ENCODE measurements around the gene TSPAN14.

TSPAN14 gene

GRCh38 chr10:80466724-80467326 lies 12.7 kb downstream of the TSPAN14 start:
- Histone ChIP-seq H4K20me1 (ENCODE audit: insufficient read depth, low read length, poor library complexity, severe bottlenecking) (peaks cover 8% of the 10 kb centered on the region), H3F3A (ENCODE audit: low read depth) (no peaks in the 10 kb centered on the region), H3K36me3 (ENCODE audit: insufficient read depth, low read length) (peaks cover 3% of the 10 kb centered on the region; the same call in 1 of the 2 replicates), H3K9me3 (ENCODE audit: insufficient read depth, low read depth, low read length) (no peaks in the 10 kb centered on the region), H3K79me2 (ENCODE audit: insufficient read depth, low read length) (peaks cover 97% of the 10 kb centered on the region), H3K4me1 (ENCODE audit: insufficient read depth, low read length, poor library complexity, severe bottlenecking) (peaks cover 68% of the 10 kb centered on the region), H3K4me3 (ENCODE audit: low read length, poor library complexity, severe bottlenecking) (no peak overlapping the region), H3K27me3 (ENCODE audit: insufficient read depth, low read length, poor library complexity, severe bottlenecking) (no peaks in the 10 kb centered on the region), H3K9ac (ENCODE audit: low read depth, low read length, poor library complexity, severe bottlenecking) (peak overlapping the region; percentile 61), H2AFZ (ENCODE audit: low read length) (no peak overlapping the region), H3K9me2 (replicated peaks; ENCODE audit: low read depth, low read length) (no peaks in the 10 kb centered on the region), H3K4me2 (ENCODE audit: low read depth, low read length, poor library complexity, severe bottlenecking) (peak overlapping the region; percentile 54)
- TF ChIP-seq EZH2phosphoT487 (IDR thresholded peaks at IDR 0.05; ENCODE audit: borderline replicate concordance) (no peak), CTCF (conservative IDR thresholded peaks at IDR 0.05; ENCODE audit: low read length) (no peak)

- no peaks in the 10 kb centered on the region for H3K9me3 ChIP-seq (ENCODE audit: insufficient read depth, low read depth, low read length)
- H3K4me1 ChIP-seq (ENCODE audit: insufficient read depth, low read length, poor library complexity, severe bottlenecking): peaks cover 60% of the 10 kb centered on the region
- H3K79me2 ChIP-seq (ENCODE audit: insufficient read depth, low read length): peaks cover 97% of the 10 kb centered on the region
- H3K9ac ChIP-seq (ENCODE audit: low read depth, low read length, poor library complexity, severe bottlenecking): peak overlapping the region; percentile 56
- no peaks in the 10 kb centered on the region for H3F3A ChIP-seq (ENCODE audit: low read depth)
- H4K20me1 ChIP-seq (ENCODE audit: insufficient read depth, low read length, poor library complexity, severe bottlenecking): peaks cover 8% of the 10 kb centered on the region
- no peaks in the 10 kb centered on the region for H3K9me2 ChIP-seq (replicated peaks; ENCODE audit: low read depth, low read length)
- peak overlapping the region; percentile 64 for H3K4me2 ChIP-seq (ENCODE audit: low read depth, low read length, poor library complexity, severe bottlenecking)
- no peaks in the 10 kb centered on the region for H3K27me3 ChIP-seq (ENCODE audit: insufficient read depth, low read length, poor library complexity, severe bottlenecking)
- TF ChIP-seq CTCF (conservative IDR thresholded peaks at IDR 0.05; ENCODE audit: low read length) (no peak), EZH2phosphoT487 (IDR thresholded peaks at IDR 0.05; ENCODE audit: borderline replicate concordance) (no peak)
- peak overlapping the region; percentile 24; the same call in 1 of the 2 replicates for H2AFZ ChIP-seq (ENCODE audit: low read length)
- H3K36me3 ChIP-seq (ENCODE audit: insufficient read depth, low read length): peaks cover 3% of the 10 kb centered on the region; the same call in 1 of the 2 replicates
- H3K4me3 ChIP-seq (ENCODE audit: low read length, poor library complexity, severe bottlenecking): peak overlapping the region; percentile 45
Observed at GRCh38 chr10:80468002-80468401, 13.9 kb downstream of the TSPAN14 start.

- Histone ChIP-seq H3K27me3 (ENCODE audit: insufficient read depth, low read length, poor library complexity, severe bottlenecking) (no peaks in the 10 kb centered on the region), H3K9me2 (replicated peaks; ENCODE audit: low read depth, low read length) (no peaks in the 10 kb centered on the region), H3K9ac (ENCODE audit: low read depth, low read length, poor library complexity, severe bottlenecking) (peak overlapping the region; percentile 56), H3K9me3 (ENCODE audit: insufficient read depth, low read depth, low read length) (no peaks in the 10 kb centered on the region), H4K20me1 (ENCODE audit: insufficient read depth, low read length, poor library complexity, severe bottlenecking) (peaks cover 8% of the 10 kb centered on the region), H3K36me3 (ENCODE audit: insufficient read depth, low read length) (peaks cover 3% of the 10 kb centered on the region; the same call in 1 of the 2 replicates), H3K79me2 (ENCODE audit: insufficient read depth, low read length) (peaks cover 96% of the 10 kb centered on the region), H3K4me3 (ENCODE audit: low read length, poor library complexity, severe bottlenecking) (peak overlapping the region; percentile 45), H3F3A (ENCODE audit: low read depth) (no peaks in the 10 kb centered on the region), H2AFZ (ENCODE audit: low read length) (no peak overlapping the region), H3K4me2 (ENCODE audit: low read depth, low read length, poor library complexity, severe bottlenecking) (peak overlapping the region; percentile 64), H3K4me1 (ENCODE audit: insufficient read depth, low read length, poor library complexity, severe bottlenecking) (peaks cover 51% of the 10 kb centered on the region)
- TF ChIP-seq CTCF (conservative IDR thresholded peaks at IDR 0.05; ENCODE audit: low read length) (no peak), EZH2phosphoT487 (IDR thresholded peaks at IDR 0.05; ENCODE audit: borderline replicate concordance) (no peak)
Observed at GRCh38 chr10:80468806-80469421, 14.8 kb downstream of the TSPAN14 start.
